Stimulated activated CD8-positive, alpha-beta memory T cell treated with anti-CD3 and anti-CD28 coated beads, Interleukin-2, amount 100 ng/mL, for 1 hour (primary cell): ENCODE measurements around the gene FYCO1.
A peak's percentile ranks its signal among the peaks of the same experiment; 100 is the strongest.
"Not testable (repeated sequence)": the region's sequence is repeated elsewhere in the genome, so short reads cannot be mapped to it uniquely, and the experiment has no call there.

Source experiments
- DNase-seq, 2 donors: peaks; one replicate each; pipeline ENCODE4 v3.0.0-alpha.2; 2020; ENCODE audit warnings: low read depth in 2 of 2

The FYCO1 gene

GRCh38 chr3:45995236-45996192, at the start of gene FYCO1:
TSS of gene FYCO1 (minus strand) at chr3:45995824. CDS start at chr3:45984910, 10,914 bp downstream.
- peak; percentile 72 to 77 for DNase-seq

GRCh38 chr3:46038916-46039315, 43.3 kb upstream of the FYCO1 start:
- DNase-seq, result no peak

GRCh38 chr3:46038071-46038470, 42.4 kb upstream of the FYCO1 start:
- not testable (repeated sequence) for DNase-seq

GRCh38 chr3:46036191-46036590, 40.6 kb upstream of the FYCO1 start:
- DNase-seq, result no peak

GRCh38 chr3:46031747-46032146, 36.1 kb upstream of the FYCO1 start:
- no peak for DNase-seq

GRCh38 chr3:46031269-46031668, 35.6 kb upstream of the FYCO1 start:
- DNase-seq, result no peak

- no peak for DNase-seq
These were observed 35.0 kb upstream of the FYCO1 start for GRCh38 chr3:46030626-46031025.

- DNase-seq, result no peak
These were observed 34.4 kb upstream of the FYCO1 start for GRCh38 chr3:46029953-46030543.

GRCh38 chr3:46027736-46028397, 32.2 kb upstream of the FYCO1 start:
- DNase-seq, result no peak

GRCh38 chr3:46027021-46027705, 31.5 kb upstream of the FYCO1 start, which contains the start of gene XCR1:
TSS of gene XCR1 (minus strand) at chr3:46027483. CDS start at chr3:46021947, 5,536 bp downstream.
- DNase-seq, result no peak

GRCh38 chr3:46025139-46025538, 29.5 kb upstream of the FYCO1 start:
- DNase-seq, result no peak

GRCh38 chr3:46024131-46024530, 28.5 kb upstream of the FYCO1 start:
- DNase-seq, result no peak

- DNase-seq, result no peak
These were observed 27.5 kb upstream of the FYCO1 start for GRCh38 chr3:46022909-46023785.

GRCh38 chr3:46021516-46021915, 25.9 kb upstream of the FYCO1 start:
- no peak for DNase-seq

- DNase-seq, result no peak
These were observed 25.3 kb upstream of the FYCO1 start for GRCh38 chr3:46020766-46021510.

GRCh38 chr3:46019707-46020106, 24.1 kb upstream of the FYCO1 start:
- DNase-seq, result no peak

GRCh38 chr3:46017720-46018119, 22.1 kb upstream of the FYCO1 start:
- DNase-seq, result no peak

- DNase-seq, result no peak
These were observed 17.9 kb upstream of the FYCO1 start for GRCh38 chr3:46013316-46014094.

- DNase-seq, result no peak
These were observed 16.6 kb upstream of the FYCO1 start for GRCh38 chr3:46012246-46012645.
